Bone marrow (tissue), 2 donors: Measurements from ENCODE around the gene KIAA1958.
"Not testable (repeated sequence)": the region's sequence is repeated elsewhere in the genome, so short reads cannot be mapped to it uniquely, and the experiment has no call there.

ENCODE experiments used
- DNase-seq, 2 donors: peaks; one replicate each; lab custom pipeline; 2025; lab: John Stamatoyannopoulos, UW

Gene KIAA1958

DNA sequence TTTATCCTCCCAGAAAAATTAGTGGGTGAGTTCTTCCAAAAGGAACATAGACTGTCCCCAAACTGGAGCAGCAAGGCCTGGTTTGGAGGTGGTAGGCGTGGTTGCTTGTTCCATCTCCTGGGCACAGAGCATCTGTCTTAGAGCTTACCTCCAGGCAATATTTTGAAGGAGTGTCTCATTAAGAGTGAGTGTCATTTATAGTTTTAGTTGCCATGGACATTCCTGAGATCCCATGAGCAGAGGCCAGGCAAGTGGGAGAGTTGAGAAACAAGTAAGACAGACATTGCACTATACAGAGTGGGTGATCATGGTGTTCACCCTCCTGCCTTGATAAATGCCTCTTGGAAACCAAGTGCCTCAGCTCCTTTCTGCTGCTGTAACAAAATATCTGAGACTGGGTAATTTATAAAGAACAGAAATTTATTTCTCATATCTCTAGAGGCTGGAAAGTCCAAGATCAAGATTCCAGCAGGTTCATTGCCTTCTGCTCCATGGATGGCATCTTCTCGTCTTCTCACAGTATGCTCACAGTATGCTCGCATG is 68.5 kb downstream of the KIAA1958 start:
- no peak for DNase-seq

DNA sequence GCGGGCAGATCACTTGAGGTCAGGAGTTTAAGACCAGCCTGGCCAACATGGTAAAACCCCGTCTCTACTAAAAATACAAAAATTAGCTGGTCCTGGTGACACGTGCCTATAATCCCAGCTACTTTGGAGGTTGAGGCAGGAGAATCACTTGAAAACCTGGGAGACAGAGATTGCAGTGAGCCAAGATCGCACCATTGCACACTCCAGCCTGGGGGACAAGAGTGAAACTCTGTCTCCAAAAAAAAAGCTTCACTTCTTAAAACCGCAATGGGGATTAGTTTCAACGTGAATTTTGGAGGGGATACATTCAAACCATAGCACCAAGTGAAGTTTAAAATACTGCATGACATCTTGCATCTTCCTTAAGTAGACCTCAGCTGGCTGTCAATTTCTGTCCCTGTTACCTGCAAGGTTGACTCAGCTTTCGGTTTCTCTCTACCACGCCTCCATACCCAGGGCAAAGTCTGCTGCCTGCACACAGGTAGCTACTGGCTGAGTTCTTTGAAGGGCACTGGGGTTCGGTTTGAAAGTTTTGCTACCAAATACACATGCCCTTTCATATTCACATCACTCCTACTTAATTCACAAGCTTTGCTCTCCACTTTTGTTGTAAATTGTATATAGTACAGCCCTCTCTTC is 69.3 kb downstream of the KIAA1958 start:
- no peak for DNase-seq

DNA sequence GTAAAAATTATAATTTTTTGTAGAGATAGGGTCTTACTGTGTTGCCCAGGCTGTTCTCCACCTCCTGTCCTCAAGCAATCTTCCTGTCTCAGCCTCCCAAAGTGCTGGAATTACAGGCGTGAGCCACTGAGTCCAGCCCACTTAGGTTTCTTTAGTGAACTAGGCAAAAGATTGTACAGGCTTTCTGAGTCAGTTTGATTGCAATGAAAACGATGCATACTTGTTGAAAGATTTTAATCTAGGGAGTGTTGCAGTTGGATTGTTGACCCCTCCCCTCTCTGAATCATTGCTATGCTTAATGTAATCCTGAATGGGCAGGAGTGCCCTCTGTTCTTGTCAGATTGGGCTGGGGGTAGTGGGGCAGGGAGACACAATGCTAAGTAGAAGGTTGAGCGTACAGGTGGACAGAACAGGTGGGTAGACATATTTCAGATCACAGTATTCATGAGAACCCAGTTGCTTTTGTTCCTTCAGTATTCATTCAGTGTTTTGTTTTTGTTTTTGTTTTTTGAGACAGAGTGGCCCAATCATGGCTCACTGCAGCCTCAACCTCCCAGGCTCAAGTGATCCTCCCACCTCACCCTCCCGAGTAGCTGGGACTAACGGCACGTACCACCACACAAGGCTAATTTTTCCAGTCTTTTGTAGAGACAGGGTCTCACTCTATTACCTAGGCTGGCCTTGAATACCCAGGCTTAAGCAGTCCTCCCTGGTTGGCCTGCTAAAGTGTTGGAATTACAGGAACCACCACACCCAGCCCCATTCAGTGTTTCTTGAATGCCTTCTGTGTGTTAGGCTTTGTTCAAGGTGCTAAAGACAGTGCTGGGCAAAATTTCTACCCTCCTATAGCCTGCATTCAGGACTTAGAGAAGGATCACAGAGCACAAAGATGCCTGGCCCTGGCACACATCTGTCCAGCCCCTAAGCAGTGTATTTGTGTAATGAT is 70.1 kb downstream of the KIAA1958 start:
- DNase-seq = no peak

DNA sequence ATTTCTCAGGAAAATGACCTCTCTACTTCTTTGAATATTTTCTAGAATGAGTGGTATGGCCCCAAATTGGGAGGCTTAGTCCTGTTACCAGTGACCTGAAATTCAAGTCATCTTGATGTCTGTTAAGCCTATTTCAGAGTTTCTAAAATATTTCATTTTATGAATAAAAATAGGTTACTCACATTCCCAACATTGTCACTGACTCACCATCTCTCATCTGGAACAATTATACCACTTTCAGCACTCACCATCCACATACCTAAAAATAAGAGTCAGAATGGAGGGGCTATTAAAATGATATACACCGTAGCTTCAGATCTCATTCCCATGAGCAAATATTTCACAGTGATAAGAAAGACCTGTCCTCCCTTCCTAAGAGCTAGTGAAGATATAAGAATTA is 71.8 kb downstream of the KIAA1958 start:
- no peak for DNase-seq

DNA sequence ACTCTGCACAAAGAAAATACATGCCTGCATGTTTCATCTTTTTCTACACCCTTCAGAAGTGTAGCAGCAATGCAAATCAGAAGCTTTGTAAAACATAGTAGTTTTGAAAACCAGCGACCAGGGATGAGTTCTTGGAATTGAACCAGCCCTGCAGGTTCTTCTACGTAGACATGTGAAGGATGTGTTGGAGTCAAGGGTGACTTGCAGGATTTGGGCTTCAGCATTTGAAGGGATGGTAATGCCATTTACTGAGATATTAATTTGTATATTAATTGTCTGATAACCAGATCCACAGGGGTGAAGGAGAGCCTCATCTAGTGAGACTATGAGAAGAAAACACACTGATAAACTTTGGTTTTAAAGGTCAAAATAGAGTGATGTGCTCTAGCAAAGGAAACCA is 72.4 kb downstream of the KIAA1958 start:
- no peak for DNase-seq

DNA sequence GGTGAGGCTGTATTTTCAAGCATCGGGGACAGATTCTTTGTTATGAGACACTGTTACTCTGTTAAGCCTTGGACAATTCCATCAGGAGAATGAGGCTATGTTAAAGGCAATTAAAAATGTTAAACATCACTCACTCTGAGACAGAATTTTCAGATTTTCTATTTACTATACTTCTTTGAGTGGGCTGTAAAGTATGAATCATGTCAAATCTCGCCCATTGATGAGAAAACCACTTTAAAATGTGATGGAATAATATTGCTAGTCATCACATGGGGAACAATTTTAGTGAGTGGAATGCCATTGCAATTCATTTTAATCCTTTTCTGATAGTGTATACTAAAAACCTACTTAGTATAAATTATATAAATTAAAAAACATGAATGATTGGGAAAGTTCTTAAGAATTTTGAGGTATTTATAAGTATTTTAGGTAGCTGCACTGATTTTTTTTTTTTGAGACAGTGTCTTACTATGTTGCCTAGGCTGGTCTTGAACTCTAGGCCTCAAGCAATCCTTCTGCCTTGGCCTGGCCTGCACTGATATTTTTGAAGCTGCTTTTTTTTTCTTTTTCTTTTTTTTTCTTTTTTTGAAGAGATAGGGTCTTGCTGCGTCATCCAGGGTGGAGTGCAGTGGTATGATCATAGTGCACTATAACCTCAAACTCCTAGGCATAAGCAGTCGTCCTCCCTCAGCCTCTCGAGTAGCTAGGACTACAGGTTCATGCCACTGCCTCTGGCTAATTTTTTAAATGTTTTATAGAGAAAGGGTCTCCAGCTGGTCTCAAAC is 73.2 kb downstream of the KIAA1958 start:
- DNase-seq = no peak

DNA sequence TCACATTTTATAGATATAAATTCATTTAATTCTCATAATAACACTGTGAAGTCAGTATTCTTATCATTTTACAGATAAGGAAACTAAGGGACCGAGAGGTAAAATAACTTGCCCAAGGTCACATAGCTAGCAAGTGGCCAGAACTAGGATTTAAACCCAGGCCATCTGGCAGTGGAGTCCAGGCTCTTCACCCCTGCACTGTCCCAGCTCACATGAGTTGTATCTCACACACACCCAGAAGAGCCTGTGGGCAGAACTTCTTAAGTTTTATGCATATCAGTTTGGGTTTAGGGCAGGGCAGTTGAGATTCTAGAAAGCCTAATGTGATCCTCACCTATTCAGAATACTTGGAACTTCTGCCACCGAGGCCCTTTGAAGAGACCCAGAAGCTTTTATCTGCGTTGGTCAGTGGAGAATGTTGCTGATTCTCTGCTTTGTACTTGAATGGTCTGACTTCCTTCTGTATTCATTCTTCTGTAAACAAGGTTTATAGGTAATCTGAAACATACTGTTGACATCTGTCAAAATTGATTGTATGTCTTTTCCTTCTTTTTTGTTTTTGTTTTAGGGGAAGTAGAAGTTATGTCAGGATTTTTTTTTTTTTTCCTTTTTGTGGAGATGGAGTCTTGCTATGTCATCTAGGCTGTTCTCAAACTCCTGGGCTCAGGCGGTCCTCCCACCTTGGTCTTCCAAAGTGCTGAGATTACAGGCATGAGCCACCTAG is 75.8 kb downstream of the KIAA1958 start:
- no peak for DNase-seq

DNA sequence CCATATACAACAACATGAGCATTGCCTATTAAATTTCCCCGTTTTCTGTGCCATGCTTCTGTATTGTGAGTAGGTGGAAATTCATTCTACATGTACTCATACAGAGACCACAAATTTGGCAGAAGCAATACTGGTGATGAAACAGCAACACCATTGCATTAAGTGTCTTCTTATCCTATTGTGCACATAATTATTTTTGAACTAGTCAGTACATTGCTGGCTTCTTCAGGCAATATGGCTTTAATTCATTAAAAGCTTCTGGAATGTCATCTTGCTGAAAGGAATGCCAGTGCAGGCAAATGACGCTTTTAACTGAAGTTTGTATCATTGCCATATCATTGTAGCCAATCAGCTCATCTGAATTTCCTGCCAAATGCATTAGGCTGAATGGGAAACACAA is 82.6 kb downstream of the KIAA1958 start:
- no peak for DNase-seq

DNA sequence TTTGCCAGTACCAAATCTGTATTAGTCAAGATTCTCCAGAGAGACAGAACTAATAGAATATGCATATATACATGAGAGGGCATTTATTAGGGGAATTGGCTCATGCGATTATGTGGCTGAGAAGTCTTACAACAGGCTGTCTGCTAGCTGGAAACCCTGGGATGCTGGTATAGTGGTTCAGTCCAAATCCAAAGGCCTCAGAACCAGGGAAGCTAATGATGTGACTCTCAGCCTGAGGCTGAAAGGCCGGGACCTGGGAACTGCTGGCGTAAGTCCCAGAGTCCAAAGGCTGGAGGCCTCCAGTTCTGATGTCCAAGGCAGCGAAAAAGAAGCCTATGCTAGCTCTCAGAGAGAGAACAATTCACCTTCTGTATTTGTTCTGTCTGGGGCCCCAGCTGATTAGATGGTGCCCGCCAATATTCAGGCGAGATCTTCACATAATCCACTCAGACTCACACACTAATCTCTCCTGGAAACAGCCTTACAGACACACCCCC is 84.1 kb downstream of the KIAA1958 start:
- DNase-seq = no peak

DNA sequence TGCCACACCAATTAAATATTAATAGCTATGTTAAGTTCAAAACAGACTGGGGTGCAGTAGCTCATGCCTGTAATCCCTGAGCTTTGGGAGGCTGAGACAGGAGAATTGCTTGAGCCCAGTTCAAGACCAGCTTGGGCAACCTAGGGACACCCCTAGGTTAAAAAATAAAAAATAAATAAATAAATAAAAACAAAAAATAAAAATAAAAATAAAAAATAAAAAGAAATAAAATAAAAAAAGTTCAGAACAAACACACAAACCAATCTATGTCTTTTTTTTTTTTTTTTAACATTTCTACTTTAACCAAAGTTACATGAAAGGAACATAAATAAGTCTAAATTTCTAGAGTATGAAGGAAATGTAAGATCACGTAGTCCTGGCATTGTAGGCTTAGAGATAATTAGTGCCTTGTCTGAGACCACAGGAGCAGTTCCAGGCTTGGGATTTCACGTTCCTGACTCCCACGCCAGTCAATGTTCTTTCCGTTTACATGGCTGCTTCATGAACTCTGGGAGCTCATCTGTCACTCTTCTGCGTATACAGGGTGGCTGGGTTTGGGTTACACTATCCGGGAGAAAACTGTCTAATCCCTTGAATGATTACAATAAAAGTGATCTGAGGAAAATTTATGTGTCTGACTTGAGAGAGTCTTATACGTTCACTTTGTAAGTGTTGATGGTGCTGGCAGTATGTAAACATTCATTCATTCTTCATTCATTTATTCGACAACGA is 85.2 kb downstream of the KIAA1958 start:
- no peak for DNase-seq

DNA sequence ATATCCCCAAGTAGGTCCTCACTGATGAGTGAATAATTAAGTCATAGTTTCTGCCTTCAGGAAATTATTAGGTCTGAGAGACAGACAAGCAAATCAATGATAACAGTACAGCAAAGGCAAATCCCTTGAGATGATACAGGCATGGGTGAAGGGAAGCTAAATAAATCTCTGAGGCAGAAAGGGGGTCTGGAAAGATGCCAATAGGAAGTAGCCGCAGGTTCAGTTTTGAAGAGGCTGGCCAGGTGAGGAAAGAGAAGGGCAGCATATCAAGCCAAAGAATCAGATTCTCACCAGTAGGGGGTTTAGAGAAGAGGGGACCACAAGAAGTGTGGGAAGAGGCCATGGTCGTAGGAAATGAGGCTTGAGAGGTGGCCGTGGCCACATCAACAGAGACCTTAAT is 85.8 kb downstream of the KIAA1958 start:
- DNase-seq = no peak

DNA sequence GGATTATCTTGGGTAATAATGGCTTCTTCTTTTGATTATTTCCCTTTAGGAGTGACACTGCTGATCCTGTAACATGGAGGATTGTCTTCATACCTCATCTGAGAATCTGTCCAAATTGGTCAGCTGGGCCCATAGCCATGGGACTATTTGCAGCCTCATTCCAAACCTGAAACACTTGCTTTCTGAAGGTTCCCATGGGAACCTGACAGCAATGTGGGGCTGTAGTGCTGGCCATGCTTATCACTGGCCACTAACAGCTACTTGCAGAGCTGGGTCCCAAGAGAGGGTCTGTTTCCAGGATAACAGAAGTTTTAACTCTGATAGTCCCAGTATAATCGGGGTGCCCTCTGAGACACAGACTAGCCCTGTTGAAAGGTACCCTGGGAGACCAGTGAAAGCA is 87.4 kb downstream of the KIAA1958 start:
- no peak for DNase-seq

DNA sequence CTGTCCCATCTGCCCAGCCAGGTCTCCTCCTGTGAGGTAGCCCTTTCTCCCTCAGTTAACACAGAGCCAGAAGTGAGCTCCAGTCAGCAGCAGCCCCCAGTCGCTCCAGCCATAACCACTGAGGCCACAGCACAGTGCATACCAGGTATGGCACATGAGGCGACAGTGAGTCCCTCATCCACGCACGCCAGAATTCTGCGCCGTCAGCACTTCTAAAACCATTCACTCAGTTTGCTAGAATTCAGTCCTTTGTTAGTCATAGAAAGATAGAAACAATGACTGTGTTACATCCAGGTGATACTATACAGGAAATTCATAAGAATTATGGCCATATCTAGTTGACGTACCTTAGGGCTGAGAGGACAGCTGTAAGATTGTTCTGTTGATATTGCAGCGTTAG is 88.5 kb downstream of the KIAA1958 start:
- no peak for DNase-seq

DNA sequence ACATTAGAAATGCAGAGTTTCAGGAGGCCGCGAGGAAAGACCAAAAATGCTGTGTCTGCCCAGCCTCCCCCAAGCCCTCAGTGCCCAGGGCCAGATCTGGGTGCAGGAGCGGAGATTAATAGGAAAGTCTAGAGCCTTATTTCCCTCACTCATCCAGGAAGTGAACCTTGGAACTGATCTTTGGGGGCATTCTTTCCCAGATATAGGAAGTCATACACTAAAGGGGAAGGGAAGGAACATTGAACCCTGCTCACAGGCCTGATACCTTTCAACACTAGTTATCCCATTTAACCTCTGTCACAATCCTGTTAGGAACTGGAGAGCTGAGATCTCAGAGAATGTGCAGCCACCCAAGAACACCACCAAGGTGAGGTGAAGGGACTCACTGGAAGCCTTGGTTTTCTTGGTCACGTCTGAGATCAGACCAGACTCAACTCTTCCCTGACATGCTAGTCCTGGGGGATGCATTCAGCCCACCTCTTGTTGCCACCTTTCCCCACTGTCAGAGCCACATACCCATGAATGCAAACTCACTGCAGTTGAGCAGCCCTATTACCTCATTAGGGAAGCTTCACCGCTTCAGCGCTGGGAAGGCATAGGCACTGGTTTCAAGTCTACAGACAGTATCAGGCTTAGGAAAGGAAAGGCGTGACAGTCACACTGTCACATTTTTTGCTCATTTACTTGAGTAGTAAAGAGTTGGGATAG is 95.0 kb downstream of the KIAA1958 start:
- DNase-seq = no peak

DNA sequence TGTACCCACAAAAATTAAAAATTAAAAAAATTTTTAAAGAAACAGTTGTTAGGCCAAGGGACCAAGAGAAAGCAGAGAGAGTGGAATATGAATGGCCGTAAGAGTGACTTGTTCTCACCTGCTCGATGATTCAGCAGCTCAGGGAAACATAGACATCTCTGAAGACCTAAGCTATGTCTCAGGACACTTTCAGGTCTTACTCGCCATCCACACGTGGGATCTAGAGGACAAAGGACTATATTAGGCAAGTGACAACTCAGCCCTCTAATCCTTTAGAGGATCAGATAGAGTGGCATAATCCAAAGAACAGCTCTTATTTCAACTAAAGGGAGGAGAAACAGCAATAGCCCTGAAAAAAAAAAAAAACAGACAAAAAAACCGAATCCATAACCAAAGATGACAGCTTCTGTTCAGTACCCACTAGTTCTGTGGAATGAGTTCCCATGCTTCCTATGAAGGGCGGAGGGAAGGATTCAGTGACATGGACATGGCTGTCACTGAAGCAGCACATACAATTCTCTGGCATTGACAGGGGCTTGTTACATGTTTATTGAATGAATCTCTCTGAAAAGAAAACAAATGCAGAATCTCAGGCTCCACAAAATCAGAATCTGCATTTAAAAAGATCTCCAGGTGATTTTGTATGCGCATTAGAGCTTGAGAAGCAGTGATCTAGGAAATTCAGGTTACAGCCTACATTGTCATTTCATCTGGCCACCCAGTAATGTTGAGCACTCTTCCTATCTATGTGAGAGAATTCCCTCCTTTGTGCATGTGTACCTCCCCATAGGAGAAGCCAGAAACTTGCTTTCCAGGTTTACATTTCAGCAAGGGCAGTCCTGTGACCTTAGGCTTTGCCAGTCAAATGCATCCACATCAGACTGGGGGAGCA is 96.0 kb downstream of the KIAA1958 start:
- no peak for DNase-seq

DNA sequence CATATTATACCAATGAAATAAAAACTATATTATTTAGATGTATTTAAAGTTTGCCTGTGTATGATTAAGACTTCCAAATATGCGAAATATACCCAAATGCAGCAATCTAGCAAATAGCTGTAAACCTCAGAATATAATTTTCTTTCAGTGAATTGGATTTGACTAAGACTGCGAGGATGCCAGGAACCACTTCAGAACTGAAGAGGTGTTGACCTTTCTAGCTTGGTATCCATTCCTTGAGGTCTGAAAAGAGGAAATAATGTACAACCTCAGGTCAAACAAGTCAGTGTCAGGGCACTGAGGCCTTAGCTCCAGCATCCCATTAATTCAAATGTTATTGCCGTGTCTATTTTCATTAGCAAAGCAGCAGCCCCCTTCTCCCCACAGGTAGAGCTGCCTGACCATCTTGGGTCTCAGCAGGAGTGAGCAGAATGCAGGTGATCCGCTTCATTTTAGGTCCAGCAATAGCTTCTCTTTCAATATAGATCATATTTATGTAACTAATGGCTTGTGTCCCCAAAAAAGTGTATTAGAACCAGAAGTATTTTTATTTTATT is 100.0 kb downstream of the KIAA1958 start:
- no peak for DNase-seq

DNA sequence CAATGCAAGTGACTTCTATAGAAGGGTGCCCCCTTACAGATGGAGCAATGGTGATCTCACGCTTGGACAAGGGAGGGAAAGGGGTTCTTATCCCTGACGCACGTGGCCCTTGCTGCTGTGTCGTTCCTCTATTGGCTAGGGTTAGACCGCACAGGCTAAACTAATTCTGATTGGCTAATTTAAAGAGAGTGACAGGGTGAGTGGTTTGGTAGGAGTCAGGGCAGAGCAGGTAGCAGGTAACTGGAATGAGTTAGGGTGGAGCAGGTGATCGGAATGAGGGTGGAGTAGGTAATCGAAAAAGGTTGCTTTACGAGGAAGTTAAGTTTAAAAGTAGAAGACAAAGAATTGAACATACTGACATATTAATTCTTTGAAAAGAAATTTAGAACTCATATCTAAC is 105.2 kb downstream of the KIAA1958 start:
- not testable (repeated sequence) for DNase-seq

DNA sequence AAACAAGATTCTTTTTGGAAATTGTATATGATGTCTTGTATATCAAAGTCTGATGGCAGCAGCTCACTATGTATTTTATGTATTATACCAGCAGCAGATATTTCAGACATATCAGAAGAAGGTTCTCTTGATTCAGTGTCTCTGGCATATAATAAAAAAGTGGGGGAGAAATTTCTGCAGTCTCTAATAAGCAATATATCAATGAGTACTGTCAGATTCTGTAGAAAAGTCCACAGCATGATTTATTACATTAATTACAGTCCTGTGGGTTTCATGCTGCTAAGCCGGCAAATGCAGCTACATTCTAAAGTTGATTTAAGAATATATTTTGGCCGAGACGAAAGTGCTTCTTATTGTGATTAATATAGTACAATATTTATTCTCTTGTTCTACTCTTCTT is 113.1 kb downstream of the KIAA1958 start:
- DNase-seq = no peak

DNA sequence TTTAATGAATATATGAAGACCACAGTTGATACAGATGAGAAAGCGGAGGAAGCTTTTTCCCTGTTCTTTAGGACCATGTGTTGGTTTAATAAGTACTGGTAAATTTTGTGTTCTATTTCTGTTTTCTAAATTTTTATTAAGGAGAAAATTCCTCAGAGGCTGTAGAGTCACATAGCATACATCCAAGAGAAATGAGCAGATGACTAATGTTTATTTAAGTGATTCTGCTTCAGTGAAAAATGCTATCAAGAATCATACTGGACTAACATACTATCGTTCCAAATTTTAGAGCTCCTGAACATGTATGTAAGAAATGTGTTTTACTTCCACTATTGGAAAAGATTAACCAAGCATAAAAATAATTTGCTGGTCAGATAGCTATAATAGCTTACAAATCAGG is 115.0 kb downstream of the KIAA1958 start:
- DNase-seq = no peak
